NCI-H510A treated with DMSO at 0.1 percent for 48 hours (cell line): ENCODE measurements around the gene FRMD4A.
"Not testable (repeated sequence)": the region's sequence is repeated elsewhere in the genome, so short reads cannot be mapped to it uniquely, and the experiment has no call there.

Experiments
- DNase-seq: peaks from one replicate; lab custom pipeline; 2025; lab: John Stamatoyannopoulos, UW

Gene FRMD4A

DNA sequence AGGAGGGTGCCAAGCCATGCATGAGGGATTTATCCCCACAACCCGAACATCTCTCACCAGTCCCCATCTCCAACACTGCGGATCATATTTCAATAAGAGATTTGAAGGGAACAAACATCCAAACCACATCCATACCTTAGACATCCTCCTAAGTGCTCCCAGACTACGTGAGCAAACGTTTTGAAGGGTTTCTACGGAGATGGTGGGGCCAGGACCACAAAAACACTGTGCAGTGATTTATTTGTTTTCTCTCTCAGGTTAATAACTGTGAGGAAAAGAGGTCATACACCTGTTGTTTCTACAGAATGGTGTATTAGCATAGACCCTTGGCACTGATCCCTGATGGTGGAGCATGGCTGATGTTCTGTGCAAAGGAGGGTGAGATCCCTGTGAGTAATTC lies 277.8 kb downstream of the FRMD4A start:
- DNase-seq, result no peak

DNA sequence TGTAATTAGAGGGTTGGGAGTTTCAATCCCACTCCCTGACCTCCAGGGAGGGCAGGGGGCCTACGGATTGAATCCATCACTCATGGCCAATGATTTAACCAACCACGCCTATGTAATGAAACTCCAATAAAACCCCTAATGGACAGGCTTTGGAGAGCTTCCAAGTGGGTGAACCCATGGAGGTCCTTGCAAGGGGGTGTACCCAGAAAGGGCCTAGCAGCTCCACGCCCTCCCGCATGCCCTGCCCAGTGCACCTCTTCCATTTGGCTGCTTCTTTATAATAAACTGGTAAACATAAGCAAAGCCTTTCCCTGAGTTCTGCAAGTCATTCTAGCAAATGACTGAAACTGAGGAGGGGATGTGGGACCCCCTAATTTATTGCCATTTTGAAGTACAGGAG lies 280.1 kb downstream of the FRMD4A start:
- DNase-seq, result no peak

GRCh38 chr10:14048930-14049613 lies 281.7 kb downstream of the FRMD4A start:
- no peak for DNase-seq

- no peak for DNase-seq
Measured at GRCh38 chr10:14047431-14047830, 283.3 kb downstream of the FRMD4A start.

DNA sequence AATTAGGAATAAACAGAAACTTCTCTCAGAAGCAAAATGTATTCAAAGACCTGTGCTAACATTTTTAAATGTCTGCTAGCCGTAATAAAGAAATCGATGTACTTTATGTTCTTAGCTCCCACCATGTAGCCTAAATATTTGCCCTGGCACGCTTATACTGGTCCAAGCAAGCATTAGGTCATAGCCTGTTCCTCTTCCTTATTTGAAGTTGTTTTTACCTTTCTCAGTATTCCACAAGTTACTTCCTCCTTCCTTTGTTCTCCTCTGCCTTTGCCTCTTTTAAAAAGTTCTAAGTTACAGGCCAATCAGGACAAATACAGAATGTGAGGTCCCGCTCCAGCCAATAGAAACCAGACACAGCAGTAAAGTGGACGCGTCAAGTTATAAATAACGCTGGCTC lies 288.7 kb downstream of the FRMD4A start:
- not testable (repeated sequence) for DNase-seq

DNA sequence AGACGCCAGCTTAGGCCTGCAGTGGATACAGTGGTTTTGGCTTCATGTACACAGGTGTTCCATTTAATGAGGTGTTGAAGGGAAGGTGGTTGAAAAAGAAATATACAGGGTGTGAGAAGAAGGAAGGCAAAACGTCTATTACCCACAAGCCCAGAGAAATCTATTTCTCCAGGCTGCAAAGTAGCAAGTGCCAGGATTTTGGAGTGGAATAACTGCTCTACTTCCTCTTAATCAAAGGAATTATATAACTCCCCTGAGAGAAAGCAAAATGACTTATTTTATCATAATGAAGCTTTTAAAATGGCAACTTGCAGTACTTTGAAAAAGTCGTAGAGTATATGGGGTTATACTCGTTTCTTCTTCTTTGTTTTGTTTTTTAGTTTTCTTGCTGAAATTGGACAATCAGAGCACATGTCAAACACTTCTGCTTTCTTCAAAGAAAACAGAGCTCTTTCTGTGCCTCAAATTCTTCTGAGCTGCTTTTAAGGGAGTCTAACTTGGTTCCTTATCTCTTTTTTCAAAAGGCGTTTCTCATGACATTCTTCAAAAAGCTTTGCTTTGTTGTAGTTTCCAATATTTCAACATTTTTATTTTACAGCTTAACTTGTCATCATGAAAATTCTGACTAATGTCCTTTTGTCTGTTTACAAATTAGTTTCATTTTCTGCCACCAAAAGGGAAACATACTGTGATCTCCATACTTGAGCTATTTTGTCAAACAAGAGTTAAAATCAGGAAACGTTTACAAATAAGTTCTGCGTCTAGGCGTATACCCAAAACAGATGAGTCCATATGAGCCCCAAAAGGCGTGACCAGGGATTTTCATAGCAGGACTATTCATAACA lies 289.7 kb downstream of the FRMD4A start:
- no peak for DNase-seq

DNA sequence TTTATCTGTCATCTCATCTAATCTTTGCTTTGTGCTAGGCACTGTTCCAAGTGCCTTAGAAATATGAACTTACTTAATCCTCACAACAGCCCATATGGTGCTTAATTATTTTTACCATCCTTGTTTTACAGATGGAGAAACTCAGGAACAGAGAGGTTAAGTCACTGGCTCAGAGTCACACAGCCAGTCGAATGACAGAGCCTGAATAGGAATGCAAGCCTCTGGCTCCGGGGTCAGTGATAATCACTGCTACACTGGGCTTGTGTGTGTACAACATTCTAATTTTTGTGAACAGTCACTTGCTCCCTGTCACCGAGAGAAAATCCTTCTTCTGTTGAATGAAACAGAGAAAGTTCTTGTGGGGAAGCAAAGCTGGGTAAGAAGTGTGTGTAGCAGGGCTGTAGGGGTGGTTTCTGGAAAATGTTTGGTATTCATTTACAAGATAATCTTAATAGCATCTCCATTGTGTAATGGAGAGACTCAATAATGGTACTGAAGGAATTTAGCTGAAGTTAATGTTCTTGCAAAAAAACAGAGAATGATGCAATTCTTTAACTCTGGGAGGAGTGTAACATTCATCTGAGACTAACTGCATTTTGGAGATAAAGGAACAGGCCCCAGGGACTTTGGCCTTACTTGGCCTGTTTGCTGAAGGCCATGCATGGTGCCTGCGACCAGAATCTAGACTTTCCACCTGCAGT lies 290.6 kb downstream of the FRMD4A start:
- no peak for DNase-seq

DNA sequence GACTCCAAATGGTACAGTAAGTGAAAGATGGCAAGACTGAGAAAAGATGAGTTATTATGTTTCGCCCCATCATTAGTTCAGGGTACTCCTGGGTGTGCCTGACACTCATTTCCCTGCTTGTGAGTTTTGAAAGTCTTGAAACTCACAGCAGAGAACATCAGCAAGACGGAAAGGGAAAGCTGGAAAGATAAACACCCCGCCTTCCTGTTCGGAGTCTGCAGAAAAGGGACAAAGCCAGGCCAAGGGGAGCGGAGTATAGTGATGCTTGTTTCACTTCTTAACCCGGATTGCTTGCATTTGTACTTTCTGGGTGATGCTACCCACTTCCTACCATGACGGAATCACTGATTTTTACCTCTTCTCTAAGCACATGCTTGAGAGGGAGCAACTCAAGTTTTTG lies 294.5 kb downstream of the FRMD4A start:
- DNase-seq, result no peak

DNA sequence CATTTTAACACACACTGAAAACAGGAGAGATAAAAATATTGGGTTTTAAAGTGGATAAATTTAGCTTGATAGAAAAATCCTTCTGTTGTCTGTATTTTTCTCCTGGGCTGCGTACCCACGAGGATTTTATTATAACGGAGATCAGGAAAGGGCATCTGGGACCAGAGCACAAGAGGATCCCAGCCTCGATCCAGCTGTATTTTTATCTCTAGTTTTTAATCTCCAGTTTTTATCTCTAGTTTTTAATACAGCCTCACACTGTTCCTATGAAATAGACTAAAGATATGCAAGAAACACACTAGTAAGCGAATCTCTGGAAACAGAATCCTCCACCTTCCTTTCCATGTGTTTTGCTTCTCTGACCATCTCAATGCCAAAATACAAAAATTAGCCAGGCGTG lies 295.2 kb downstream of the FRMD4A start:
- DNase-seq, result no peak

DNA sequence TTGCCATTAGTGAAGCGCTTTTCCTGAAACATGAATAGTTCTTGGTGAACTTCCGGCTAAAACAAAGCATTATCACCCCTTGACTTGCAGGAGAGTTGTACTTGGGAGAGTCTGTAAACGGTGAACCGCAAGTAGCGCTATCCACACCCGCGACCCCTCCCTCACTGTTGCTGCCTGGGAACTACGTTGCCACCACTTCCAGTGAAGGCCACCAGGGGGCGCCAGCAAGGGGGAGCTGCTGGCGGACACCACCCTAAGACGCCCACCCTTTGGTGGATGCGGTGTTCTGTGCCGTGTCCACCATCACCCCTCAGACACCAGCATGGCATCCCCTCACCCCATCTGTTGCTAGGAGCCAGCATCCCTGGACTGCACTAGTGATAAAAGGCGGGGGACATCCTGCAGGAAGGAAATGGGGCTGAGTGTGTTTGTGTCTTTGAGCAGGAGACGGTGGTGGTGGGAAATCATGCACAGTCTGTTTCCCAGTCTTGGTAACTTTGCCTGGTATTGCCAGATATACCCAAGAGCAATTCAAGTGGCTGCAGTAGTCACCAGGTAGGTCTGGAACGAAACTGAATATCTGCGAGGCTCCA lies 298.2 kb downstream of the FRMD4A start:
- DNase-seq, result no peak

DNA sequence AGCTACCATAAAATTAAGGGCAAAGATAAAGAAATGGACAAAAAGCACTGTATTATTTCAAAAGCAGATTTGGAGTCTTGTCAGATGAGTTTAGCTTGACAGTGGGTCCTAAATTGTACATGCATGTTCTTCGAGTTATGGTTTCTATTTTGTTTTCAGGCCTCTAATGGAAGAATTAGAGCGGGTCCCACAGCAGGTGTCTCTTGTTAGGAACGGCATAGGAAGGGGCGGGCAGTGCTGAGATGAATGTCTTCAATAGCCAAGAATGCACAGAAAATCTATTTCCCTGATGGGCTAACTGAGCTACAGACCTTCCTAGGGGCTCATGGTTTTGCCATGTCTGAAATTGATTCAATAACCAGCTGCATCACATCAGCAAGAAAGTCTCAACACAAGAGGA lies 304.4 kb downstream of the FRMD4A start:
- no peak for DNase-seq

DNA sequence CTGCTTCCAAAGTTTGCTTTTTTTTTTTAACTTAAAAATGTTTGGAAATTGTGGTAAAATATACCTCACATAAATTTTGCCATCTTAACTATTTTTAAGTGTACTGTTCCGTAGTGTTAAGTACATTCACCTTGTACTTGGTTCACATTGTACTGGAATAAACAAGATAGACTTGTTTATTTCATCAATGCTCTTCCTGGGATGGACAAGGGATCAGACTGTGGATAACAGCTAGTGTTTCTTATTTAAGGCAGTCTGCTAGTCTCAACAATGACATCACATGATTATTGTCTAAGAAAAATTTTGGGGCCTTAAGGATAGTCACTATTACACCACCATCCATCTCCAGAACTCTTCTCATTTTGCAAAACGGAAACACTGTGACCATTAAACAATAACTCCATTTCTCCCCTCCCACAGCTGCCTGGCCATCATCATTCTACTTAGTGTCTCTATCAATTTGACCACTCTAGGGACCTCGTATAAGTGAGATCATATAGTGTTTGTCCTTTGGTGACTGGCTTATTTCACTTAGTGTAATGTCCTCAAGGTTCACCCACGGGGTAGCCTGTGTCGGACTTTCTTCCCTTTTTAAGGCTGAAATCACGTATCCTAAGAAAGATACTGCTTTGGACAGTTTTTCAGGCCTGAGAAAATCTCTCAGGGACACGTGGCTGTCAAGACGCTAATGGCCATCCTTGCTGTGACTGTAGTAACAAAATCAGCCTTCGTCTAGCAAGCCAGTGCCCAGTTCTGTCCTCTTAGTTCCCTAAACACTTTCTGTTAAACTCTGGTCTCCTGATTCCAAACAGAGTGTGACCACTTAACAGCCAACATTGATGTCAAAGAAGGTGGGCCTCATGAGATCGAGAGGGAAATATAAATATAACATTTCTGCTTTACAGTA lies 305.2 kb downstream of the FRMD4A start:
- DNase-seq, result no peak

GRCh38 chr10:14024329-14025202 lies 306.2 kb downstream of the FRMD4A start:
- no peak for DNase-seq

- no peak for DNase-seq
Measured at GRCh38 chr10:14023673-14024328, 306.9 kb downstream of the FRMD4A start.

DNA sequence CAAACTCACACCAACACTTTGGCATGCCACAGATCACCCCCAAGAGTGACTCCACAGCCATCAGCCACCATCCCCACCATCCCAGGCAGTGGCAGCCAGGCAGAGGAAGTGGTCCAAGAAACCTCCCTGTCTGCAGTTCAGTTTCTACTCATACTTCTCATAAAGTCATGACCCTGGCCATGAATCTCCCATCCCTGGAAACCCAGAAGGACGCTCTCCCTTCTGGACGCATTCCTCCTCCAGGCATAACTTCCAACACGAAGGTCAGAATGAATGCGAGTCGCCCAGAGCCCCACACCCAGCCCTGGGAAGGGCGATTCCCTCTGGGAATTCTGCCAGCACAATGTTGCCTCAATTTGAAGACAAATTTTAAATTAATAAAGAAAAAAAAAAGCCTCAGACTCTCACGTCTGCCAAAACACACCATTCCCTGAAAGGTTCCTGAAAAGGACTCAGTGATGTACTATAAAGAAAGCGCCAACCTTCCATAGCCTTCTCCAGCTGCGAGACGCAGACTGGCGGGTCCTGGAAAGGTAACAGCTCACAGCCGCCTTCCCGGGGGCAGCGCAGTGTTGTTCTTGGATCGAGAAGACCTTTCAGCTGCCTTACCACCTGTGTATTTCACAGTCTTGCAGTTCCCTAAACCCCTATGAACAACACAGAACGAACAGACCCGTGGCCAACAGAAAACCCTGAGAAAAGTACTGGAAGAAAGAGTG lies 307.6 kb downstream of the FRMD4A start:
- DNase-seq, result no peak

- DNase-seq, result no peak
Measured at GRCh38 chr10:14022052-14022451, 308.7 kb downstream of the FRMD4A start.

DNA sequence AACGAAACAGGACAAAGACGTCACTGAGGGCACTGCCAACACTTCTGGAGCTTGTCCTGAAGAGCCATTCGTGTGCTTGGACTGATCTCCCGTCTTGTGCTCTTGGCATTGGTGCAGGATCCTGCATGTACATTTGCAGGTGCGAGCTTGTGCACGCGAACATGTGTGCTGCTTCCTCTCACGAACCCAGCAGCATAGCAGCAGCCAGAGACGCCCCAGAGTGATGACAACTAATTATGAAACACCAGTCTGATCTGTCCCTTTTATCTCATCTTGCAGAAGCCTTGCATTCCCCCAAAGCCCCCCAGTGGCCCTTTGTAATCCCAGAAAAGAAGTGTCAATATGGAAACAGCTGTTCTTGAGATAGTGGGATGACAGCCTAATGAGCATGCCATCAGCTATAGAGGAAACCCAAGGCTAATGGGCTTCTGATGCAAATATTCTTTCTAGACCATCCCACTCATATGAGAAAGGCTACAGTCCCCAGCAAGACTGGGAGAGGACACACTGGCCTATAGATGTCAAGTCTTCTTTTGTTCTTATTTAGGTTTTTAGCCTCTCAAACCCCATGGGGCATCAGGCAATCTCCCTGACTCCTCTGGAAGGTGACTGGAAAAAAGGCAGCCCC lies 310.6 kb downstream of the FRMD4A start:
- no peak for DNase-seq

DNA sequence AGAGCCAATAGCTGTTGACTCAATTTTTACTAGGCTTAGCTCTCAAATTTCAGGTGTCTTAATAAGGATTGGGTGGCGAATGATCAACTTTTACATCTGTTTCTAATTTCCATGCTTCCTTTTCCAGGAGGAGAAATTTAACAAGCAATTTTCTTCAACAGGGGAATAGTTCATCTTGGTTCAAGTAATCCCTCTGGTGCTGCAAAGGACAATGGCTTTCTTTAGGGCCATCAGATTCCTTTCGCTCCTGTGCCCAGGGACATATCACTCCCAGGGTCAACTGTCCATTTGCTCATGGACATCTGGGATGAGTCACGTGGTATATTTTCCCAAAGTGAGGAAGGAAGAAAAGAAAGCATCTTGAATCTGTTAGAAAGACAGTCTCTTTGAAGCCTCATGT lies 313.3 kb downstream of the FRMD4A start:
- DNase-seq, result no peak

- no peak for DNase-seq
Measured at GRCh38 chr10:14016931-14017333, 313.8 kb downstream of the FRMD4A start.
